ENCODE data around the gene DRG2. TPM values are rescaled to one million over a fixed set of nuclear protein-coding genes. Genes with fewer than 3 reads are reported as not detected.

The DRG2 gene
- total RNA-seq, 1 donor = 32.5 TPM

Other genes starting within 250 kb of the DRG2 start
- gene TOM1L2, start 115.5 kb upstream of the DRG2 start, total RNA-seq = 14.4 TPM
- gene DRC3, start 115.1 kb upstream of the DRG2 start, total RNA-seq = not detected
- gene ATPAF2, start 48.8 kb upstream of the DRG2 start, total RNA-seq = 19.9 TPM
- 3.1 TPM for gene GID4, start 48.5 kb upstream of the DRG2 start, total RNA-seq
- 0.84 TPM for gene MYO15A, start 20.8 kb downstream of the DRG2 start, total RNA-seq
- 97.9 TPM for gene ALKBH5, start 95.9 kb downstream of the DRG2 start, total RNA-seq
- 8.6 TPM for gene LLGL1, start 137.7 kb downstream of the DRG2 start, total RNA-seq
- 122 TPM for gene FLII, start 170.8 kb downstream of the DRG2 start, total RNA-seq
- gene MIEF2, start 172.7 kb downstream of the DRG2 start, total RNA-seq = 5.9 TPM
- gene TOP3A, start 227.0 kb downstream of the DRG2 start, total RNA-seq = 33.0 TPM
- gene SMCR8, start 227.3 kb downstream of the DRG2 start, total RNA-seq = 55.6 TPM

Measured in mononuclear cell (primary cell).